NB4 (cell line): ENCODE data around the gene LY86.

ENCODE experiments used
- POLR2A ChIP-seq: IDR thresholded peaks from 2 replicates; pipeline ENCODE4 v1.6.1; 2011; ENCODE audit warnings: mild to moderate bottlenecking; ENCODE audit not compliant: insufficient read length; ENCODE audit errors: extremely low read depth
- TF ChIP-seq, protein P1 (sequence below): IDR thresholded peaks from one replicate; pipeline ENCODE4 v1.5.1; 2012; ENCODE audit warnings: low read depth, low read length

DNA sequence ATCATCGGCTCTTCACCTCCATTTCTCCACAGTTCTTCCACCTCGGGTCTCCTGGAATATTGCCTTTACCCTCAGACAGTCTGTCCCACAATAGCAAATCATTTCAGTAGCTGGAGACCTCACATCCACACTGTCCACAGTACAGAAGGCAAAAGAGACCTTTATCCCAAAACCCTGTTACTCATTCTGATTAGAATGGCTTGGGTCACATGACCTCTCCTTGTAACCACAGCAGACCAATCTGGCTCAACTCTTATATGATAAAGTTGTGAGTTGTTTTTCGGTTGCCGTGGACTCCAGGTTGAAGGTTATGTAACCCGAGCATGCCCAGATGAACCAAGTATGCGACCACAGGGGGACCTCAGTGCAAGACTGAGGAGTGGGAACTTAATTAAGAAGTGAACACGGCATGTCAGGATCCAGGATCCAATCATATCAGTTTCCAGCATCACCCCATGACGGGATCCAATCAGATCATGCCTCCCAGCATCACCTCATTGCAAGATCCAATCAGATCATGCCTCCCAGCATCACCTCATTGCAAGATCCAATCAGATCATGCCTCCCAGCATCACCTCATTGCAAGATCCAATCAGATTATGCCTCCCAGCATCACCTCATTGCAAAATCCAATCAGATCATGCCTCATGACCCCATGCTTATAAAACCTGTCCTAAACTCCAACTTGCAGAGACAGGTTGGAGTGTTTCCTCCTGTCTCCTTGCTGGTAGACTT lies 68.7 kb downstream of the LY86 start:
- TF ChIP-seq, protein P1, sequence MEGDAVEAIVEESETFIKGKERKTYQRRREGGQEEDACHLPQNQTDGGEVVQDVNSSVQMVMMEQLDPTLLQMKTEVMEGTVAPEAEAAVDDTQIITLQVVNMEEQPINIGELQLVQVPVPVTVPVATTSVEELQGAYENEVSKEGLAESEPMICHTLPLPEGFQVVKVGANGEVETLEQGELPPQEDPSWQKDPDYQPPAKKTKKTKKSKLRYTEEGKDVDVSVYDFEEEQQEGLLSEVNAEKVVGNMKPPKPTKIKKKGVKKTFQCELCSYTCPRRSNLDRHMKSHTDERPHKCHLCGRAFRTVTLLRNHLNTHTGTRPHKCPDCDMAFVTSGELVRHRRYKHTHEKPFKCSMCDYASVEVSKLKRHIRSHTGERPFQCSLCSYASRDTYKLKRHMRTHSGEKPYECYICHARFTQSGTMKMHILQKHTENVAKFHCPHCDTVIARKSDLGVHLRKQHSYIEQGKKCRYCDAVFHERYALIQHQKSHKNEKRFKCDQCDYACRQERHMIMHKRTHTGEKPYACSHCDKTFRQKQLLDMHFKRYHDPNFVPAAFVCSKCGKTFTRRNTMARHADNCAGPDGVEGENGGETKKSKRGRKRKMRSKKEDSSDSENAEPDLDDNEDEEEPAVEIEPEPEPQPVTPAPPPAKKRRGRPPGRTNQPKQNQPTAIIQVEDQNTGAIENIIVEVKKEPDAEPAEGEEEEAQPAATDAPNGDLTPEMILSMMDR, result no peak
- no peak for TF ChIP-seq POLR2A
